GM21825 (cell line): ENCODE results near the gene COL11A2.

Experiments used
- ATAC-seq: cut with Tn5 transposase; IDR thresholded peaks from one replicate; pipeline ENCODE4 v1.9.1; 2021; ENCODE audit warnings: mild to moderate bottlenecking, moderate library complexity; ENCODE audit not compliant: unreplicated experiment

The COL11A2 gene

DNA sequence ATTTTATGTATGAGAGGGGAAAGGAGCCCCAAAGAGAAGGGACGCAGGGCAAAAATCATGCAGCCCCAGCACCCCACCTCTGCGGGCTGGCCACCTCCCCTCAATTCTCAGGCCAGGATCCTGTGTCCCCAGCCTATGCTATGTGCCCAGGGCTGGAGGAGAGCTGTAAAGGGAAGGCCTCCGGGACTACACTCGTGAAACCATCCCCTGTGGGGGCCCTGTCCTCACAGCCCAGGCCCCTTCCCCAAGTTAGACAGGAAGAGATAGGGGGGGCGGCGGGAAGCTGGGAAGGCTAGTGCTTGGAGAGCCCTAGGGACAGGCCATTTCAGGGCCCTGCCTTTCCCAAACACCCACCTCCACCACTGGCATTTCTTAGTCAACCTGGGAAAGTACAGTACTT is 1.4 kb upstream of the COL11A2 start:
- no peak for ATAC-seq

DNA sequence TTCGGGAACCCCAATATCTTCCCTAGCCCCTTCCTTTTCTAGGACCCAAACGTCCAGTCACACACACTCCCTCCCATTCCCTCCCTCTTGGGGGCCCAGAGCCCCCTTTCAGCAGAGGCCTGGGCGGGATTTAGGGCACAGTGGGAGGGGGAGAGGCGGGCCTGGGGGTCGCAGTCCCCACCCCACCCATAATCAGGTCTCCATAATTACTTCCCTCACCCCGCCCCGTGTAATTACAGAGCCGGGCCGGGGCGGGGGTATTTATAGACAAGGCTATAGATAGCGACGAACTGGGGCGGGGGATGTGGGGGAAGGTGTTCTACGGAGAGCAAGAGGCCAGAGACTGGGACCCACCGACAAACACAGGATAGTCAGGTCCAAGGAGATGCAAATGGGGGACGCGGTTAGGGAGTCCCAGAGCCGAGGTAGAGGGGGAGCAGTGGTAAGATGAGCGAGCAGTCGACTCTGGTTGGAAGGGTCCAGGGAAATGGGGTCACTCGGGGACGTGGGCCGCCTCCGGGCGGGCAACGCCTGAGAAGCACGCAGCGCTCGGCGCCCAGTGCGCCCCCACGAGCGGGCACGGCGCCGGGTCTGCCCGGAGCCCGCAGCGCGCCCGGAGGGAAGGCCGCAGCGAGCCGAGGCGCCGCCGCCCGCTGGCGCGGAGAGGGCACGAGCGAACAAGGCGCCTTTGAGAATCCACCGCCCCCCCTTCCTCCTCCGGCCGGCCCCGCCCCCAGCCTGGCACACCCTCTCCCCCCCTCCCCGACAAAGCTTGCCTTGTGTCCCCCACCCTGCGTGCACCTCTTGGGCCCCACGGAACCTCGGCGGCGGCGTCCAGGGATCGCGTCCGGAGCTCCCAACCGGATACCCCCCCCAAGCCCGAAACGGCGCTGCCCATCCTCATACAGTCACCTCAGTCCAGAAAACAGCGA is 670 bp upstream of the COL11A2 start:
- ATAC-seq: no peak

DNA sequence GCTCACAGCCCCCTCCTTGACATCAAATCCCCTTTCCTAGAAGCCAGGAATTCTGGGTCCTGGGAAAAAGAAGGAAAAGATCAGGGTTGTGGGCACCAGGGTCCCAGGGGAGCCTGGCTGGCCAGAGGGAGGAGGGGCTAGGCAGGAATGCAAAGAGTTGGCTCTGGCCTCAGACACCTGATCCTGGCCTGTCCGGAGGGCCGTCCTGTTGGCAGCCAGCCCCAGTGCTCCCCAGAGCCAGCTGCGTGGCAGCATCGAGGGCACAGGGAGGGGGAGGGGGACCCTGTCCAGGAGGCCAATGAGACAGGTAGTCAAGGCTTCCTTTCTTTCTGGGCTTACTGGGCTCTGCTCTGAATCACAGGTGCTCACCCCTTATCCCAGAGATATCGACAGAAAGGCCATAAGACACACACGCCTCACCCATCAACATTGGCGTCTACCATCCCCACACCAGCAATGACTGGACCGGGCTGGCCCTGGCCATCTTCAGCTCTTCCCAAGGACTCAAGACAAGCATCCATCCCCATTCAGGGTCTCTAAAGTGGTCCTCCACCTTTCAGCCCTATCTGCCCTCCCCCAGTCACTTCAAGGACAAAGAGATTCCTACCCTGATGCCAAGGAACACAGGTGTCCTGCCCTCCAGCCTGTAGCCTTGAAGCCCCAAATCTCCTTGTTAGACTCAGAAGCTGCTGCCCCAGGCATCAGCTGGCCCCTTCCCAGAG is 723 bp downstream of the COL11A2 start:
- ATAC-seq: no peak

DNA sequence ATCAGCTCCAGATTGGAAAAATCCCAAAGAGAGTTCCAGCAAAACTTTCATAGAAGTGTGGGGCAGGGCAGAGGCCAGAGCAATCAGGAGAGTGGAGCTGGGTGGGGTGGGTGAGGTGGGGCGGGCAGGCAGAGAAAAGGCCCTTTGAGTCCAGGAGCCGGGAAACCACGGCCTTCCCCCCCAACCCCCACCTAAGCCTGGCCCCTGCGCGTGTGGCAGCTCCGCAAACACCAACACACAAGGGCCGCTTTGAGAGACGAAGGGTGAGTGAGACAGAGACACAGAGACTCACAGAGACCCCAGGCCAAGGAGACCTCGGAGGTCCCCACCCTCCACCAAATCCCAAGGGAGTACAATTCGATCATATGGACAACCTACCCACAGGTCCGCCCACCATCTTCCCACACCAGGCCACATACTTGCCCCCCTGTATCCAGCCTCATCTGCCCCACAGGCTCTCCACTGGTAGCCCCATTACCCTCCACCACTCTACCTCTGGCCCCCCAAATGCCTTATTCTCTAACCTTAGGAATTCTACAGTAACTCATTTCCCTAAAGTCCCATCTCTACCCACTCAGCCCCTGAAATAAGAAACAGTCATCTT is 1.7 kb downstream of the COL11A2 start:
- no peak for ATAC-seq

DNA sequence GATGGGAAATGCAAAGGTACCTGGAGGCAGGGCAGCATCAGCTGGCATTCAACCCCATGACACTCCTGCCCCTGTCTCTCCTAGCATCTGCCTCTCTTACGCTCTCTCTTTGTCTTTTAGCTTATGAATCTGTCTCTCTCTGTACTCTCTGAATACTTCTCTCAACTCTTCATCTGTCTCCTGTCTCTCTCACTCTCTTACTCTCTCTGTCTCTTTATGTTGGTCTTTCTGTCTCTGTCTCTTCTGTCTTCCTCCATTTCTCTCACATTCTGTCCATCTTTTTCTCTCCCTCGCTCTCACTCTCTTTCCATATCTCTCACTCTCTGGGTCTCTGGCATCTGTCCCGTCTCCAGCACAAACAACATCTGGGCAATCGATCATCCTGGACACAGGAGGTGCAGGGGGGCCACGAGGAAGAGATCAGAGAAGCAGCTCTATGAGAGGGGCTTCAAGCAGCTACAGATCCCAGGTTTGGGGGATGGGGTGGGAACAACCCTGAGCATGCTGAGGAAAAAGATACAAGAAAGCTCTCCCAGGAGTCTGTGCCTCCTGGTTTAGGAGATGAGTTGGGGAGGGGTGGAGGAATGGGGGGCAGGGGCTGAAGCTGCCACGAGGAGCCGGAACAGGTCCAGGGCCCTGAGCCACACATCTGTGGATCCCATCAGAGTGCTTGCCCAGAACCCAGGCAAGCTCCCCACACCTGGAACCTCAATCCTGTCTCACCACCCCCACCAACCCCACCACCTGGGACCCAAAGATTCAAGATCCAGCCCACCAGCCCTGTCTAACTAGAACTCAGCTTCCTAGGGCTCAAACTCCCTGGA is 2.4 kb downstream of the COL11A2 start:
- ATAC-seq: no peak

DNA sequence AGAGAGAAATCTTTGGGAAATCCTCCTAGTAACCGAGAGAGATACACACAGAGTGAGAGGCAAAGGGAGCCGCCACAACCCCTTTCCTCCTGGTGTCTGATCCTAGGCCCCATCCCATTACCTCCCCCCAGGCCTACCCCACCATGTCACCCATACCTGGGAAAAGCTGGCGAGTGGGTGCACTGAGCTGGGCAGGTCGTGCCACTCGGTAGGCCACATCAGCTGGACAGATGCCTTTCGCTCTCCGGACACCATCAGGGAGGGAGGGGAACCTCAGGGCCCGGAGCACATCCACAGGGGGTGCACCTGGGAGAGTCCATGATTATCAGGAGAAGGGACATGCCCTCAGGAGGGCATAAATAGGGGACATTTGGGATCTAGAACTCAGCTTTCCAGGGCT is 3.1 kb downstream of the COL11A2 start:
- ATAC-seq: no peak

DNA sequence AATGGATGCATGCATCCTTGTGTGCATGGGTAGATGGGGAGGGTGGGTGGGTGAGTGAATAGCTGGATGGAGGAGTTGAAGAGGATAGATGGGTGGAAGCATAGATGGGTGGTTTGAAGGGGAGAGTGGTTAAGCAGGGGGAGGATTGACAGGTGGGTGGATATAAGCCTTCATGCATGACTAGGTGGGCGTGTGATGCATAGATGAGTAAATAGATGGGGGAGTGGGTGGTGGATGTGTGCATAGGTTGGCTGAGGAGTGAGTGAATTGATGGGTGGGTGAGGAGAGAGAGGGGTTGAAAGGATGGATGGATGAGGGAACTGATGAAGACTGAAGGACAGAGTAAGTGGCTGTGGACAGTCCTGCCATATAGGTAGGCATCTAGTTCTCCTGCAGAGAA is 4.5 kb downstream of the COL11A2 start:
- ATAC-seq: no peak

DNA sequence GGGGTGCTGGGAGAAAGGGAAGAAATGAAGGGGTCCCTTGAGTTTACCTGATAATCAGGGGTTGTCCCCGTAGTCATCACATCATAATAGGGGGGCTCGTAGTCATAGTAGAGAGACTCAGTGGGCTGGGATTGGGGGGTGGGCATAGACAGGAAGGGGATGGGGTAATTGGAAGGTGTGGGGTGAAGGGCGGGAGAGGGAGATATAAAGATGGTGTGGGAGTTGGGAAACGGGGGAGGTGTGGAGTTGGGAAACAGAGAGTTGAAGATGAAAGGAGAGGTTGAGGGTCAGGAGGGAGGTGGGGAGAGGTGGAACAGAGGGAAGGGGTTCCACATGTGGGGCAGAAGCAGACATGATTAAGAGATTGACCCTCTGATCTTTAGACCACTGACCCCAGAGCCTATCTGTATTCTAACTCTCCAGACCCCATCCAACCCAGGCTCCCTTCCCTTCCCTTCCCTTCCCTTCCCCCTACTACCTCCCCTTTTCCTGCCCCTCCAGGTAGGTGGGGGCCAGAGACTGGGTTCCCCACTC is 6.5 kb downstream of the COL11A2 start:
- no peak for ATAC-seq

DNA sequence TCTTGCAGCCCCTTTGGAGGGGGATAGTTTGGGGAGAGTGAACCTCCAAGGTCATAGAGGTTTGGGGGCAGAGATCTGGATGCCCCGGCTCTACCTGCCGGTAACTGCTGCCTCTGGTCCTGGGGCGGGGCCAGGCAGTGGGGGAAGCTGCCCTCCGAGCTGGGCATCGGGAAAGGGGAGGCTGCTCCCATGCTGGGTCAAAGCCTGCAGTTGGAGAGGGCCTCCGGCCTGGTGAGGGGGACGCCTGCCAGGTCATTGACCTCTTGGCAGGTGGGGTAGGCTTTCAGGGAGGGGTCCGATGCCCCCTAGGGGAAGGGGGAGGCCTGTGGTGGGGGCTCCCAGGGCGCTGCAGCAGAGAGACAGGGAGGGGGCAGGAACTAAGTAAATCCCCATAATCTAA is 7.1 kb downstream of the COL11A2 start:
- no peak for ATAC-seq

DNA sequence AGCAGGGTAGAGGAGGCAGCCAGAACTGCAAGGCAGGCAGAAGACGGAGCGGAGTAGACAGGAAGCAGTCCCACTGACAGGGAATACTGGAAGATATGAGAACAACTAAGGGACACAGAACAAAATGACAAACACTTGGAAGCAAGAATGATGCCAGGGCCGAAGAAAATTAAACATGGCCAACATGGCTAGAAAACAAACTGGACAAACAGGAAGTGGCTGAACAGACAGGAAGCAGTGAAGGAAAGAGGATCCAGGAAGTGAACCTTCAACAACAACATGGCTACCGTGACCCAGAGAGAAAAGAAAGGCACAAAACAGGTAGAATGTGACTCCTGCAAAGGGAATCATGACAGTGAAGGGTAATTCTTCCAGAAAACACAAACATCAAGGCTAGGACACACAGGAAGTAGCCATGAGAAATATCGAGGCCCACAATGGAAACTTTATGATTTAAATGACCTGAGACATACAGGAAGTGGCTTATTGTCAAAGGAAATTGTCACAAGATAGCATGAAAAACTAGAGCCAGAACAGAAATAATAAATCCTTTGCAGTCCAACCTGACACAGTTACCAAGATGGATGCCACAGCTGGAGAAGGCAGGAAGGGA is 9.1 kb downstream of the COL11A2 start:
- no peak for ATAC-seq

DNA sequence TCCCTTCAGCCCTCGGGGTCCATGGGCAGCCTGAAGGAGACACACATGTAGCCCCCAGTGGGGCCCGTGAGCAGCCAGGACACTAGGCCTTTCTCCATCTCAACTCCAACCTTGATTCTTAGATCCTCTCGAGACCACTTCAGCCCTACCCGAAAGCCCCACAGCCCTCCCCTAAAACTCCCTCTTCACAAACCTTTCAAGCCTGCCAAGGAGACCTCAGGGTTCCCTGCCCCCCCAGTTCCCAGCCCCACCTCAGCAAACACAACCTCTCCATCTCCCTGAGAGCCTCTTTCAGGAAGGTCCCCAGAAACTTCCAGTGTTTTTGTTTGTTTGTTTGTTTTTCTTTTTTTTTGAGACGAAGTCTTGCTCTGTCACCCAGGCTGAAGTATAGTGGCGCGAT is 11.1 kb downstream of the COL11A2 start:
- ATAC-seq: no peak

DNA sequence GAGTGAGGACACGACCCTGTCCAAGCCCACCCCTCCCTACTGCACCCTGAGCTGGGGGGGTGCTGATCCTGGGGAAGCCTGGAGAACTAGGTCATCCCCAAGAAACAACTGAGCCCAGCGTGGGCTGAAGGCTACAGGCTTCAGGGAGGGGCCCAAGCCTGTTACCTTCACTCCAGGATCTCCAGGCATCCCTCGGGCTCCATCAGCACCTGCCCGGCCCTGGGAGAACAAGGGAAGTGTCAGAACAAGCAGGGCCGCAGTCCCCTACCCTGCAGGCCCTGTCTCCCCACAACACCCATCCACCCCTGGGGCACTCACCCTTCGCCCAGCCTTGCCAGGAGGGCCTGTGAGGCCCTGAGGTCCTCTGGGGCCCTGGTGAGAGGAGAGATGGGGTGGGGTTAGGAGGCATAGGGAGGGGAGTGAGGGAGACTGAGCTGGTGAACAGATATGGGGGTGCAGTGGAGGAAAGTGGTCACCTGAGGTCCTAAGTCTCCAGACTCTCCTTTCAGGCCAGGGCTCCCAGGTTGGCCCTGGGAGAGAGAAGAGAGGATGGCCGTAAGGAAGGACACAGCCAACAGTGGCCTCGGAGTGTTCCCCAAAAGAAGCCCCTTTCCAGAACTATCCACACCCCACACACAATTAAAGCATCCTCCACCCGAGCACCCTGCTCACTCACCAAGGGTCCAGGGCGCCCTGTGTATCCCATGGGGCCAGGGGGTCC is 13.4 kb downstream of the COL11A2 start:
- ATAC-seq: no peak

DNA sequence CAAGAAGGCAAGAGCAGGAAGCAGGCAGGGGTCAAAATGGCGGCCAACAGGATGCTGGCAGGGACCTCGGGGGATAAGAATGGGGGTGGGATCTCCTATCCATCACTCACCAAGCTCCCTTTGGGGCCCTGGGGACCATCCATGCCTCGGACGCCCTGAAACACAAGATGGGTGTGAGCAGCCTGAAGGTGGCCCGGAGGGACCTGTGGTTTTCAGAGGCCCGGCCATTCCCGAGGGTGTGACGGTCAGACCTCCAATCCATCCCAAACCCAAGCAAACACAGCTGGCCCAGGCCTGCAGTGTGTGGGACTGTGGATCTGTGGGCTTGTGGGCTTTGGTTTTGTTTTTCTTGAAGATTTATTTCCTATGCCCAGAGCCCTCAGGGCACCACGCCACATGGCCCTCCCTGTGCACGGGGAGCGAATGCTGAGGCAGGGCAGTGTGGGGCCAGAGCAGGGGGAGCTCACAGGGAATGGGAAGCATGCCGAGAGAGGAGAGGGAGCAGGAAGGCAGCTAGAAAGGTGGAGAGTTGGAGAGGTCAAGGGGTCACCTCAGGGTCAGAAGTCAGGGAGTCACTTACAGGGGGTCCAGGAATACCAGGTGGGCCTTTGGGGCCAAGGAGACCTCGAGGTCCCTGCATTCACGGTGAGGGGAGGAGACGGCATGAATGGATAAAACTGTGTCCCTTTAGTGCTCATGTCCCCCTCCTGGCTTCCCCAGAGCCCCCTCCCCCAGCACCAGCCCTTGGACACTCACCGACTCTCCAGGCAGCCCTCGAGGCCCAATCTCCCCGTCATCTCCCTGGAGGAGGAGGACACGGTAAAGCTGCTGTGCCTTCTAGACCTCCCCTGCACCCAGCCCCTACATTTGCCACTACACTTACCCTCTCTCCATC is 14.5 kb downstream of the COL11A2 start:
- ATAC-seq: no peak

DNA sequence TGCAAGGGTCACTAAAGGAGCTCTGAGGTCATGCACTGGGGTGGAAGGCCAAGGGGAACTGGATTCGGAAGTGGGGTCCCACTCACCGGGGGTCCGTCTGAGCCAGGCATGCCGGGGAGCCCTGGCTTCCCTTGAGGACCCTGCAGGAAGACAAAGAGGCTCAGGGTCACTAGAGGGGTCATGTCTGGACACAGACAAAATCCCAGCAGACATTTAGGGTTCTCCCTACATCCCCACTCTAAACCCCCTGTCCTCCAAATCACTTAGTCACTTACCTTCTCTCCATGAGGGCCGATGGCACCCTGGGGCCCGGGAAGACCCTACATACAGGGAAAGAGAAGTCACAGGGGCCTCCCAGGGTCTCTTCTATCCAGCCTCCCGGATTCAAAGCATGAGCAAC is 15.4 kb downstream of the COL11A2 start:
- ATAC-seq: no peak

DNA sequence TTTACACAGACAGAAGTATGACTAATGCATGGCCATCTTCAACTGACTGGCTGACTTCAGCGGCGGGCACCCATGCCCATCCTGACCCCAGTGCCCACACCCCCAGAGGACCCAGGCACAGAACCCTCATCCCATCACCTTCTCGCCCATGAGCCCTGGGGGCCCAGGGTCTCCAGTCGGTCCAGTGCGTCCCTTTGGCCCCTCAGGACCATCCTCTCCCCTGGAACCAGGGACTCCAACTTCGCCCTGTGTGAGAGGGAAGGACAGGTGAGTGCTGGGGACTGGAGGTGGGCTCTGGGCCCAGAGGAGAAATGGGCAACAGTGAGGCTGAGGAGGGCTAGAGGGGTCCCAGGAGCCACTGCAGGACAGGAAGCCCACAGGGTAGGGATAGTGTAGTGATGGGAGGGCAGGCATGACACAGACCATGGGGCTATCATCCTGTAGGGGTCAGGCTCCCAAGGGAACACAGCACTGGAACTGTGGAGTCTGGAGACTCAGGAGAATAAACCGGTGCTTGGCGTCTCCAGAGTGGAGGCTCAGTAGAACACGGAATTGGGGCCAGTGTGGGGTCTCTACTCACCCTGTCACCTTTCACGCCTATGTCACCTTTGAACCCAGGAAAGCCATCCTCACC is 16.7 kb downstream of the COL11A2 start:
- no peak for ATAC-seq

DNA sequence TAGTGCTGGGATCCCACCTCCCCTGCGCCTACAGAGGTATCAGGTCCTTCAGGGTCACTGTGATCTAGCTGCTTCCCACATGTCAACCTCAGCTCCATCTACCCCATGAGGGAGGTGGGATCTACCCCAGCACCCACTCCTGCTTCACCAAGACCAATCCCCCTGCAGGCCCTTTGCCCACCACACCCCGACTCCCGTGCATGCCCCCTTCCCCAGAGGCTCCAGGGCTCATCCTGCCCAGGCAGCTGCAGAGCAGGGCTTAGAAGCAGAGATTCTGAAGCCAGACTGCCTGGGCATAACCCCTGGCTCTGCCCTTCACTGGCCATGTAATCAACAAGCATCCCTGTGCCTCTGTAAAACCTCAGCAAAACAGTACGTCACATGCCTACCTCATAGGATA is 17.5 kb downstream of the COL11A2 start:
- ATAC-seq: no peak

DNA sequence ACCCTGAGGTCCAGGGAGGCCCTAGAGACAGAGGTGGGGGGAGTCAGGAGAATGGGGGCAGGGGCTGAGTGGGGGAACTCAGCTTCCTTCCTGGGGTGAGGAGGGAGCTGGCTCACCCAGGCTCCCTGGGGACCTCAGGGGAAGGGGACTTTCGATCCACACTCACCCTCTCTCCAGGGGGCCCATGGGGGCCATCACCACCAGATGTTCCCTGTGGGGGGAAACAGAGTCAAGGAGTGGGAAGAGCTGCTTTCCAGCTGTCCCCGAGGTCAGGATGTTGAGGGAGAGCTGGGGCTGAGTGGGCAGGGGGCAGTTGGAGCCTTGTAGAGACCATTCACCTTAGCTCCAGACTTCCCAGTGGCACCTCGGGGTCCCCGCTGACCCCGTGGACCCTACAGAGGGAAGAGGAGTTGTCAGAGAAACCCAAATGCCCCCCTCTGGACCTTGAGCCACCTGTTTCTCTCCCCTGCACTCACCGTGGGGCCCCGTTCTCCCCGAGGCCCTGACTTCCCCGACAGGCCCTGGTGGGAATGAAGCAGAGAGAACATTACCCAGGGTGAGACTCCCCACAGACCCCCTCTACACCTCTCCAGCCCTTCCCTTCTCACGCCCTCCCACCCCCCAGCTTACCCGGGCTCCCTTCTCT is 18.6 kb downstream of the COL11A2 start:
- no peak for ATAC-seq
